Stimulated activated CD8-positive, alpha-beta memory T cell treated with anti-CD3 and anti-CD28 coated beads, Interleukin-7, amount 100 ng/mL, for 1 hour (primary cell): ENCODE data around the gene BPIFB3.
"Not testable (repeated sequence)": the region's sequence is repeated elsewhere in the genome, so short reads cannot be mapped to it uniquely, and the experiment has no call there.

ENCODE experiments used
- DNase-seq, 2 donors: peaks; one replicate each; pipeline ENCODE4 v3.0.0-alpha.2; 2020; ENCODE audit warnings: low read depth in 2 of 2

Gene BPIFB3

DNA sequence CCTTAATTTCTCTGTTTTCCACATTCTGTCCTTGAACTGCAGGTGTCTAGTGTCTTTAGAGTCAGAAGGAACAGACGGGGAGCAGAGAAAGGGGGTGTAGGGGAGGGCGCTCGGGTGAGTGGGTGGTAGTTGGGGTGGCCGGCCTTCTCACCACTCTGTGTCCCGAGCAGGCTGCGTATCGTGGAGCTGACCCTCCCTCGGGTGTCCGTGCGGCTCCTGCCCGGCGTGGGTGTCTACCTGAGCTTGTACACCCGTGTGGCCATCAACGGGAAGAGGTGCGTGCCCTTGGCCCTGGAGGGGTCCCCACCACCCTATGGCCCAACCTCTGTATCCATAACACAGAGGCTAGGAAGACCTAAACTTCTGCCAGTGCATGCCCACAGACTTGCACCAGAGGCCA, 31.0 kb downstream of the BPIFB3 start:
- DNase-seq = no peak

DNA sequence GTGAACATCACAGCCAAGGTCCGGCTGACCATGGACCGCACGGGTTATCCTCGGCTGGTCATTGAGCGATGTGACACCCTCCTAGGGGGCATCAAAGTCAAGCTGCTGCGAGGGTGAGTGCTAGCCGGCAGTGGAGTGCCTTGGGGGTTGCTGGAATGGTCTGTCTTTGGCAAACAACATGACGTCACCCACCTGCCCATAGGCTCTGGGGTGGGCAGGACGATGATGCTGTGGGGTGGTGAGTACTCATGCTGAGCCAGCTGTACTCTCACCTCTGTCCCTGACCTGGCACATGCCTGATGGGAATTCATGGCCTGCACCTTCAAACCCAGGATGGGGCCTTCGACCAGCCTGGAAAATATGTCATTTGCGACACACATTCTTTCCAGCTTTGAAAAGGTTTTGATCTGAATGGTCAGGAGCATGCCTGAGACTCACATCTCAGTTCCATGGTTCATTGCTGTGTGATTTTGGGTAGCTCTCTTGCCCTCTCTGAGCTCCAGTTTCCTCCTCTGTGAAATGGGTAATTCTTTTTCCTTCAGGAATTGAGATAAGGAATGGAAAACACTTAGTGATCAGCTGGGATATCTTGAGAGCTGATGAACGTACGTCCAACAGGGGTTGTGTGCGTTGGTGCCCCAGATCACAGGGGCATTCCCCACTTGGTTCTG, 32.5 kb downstream of the BPIFB3 start:
- no peak for DNase-seq

DNA sequence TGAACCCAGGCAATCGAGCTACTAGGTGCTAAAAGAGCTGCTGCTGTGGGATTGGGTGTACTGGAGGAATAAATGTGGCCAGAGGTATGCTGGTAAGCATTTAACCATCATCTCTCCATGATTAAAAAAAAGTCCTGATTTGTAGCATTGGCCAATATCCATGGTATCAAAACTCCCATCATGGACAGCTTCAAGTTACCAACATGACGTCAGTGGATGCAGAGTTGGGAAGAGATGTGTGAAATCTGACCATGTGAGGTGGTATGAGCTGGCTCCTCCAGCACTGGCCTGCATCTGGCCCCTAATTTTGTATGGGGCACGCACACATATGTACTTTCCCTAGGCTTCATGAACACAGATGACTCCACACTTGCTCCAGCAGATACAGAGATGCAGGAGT, 37.4 kb downstream of the BPIFB3 start:
- DNase-seq = no peak

DNA sequence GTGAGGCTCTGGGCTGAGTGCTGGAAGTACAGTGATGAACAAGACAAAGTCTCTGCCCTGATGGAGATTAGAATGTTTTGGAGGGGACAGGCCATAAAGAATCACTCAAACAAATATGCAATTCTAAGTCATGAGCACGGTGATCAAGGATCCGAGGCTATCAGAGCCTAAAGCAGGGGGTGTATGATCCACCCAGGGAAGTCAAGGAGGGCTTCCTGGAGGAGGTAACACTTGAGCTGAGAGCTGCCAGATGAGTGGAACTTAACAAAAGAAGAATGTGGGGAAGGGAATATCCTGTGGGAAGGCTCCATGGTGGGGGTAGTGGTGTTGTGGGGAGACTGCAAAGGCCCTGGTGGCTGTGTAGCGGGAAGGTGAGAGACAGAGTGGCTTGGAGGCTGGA, 38.0 kb downstream of the BPIFB3 start:
- no peak for DNase-seq

DNA sequence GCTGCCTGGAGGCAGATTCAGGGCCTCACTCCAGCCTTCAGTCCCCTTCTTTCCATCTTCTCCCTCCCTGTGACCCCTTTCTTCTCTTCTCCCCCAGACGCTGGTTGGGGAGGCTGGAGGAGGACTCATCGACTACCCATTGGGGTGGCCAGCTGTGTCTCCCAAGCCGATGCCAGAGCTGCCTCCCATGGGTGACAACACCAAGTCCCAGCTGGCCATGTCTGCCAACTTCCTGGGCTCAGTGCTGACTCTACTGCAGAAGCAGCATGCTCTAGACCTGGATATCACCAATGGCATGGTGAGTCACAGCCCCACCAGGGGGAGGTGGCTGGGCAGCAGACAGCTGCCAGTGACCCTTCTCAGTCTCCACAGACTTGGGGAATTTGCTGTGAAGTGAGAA, 38.7 kb downstream of the BPIFB3 start:
- DNase-seq = no peak

DNA sequence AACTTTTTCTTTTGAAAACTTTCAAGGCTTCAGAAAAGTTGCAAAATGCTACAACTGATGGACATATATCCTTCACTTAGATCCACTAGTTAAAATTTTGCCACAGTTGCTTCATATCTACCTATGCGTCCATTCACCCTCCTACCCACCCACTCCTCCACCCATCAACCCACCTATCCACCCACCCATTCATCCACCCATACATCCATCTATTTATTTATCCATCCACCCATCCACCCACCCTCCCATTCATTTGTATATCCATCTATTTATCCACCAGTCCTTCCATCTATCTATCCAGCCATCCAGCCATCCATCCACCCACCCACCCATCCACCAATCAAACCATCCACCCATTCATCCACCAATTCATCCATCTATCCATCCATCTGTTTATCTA, 39.4 kb downstream of the BPIFB3 start:
- DNase-seq = no peak

DNA sequence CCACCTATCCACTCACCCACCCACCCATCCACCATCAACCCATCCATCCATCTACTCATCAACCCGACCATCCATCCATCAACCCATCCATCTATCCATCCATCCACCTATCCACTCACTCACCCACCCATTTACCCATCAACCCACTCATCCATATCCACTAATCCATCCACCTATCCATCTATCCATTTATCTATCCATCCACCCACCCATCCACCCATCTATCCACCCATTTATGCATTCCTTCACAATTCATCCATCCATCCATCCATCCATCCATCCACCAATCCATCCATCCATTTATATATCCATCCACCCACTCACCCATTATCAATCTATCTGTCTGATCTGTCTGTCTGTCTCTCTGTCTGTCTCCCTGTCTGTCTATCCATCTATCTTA, 39.9 kb downstream of the BPIFB3 start:
- no peak for DNase-seq

DNA sequence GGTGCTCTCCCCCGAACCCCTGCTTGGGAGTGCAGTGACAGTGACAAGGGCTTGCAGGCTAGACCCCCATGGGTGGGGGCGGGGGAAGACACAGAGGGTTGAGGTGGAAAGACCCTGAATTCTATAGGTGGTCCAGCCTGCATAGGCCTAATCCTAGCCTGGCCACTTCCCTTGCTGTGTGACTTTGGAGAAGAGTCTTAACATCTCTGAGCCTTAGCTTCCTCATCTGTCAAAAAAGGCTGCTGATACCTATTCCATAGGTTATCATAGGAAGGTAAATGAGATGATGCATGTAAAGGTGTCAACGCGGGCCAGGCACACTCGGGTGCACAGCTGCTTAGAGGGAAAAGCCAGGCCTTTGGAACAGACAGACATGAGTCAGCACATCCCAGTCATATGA, 41.5 kb downstream of the BPIFB3 start:
- DNase-seq = no peak

DNA sequence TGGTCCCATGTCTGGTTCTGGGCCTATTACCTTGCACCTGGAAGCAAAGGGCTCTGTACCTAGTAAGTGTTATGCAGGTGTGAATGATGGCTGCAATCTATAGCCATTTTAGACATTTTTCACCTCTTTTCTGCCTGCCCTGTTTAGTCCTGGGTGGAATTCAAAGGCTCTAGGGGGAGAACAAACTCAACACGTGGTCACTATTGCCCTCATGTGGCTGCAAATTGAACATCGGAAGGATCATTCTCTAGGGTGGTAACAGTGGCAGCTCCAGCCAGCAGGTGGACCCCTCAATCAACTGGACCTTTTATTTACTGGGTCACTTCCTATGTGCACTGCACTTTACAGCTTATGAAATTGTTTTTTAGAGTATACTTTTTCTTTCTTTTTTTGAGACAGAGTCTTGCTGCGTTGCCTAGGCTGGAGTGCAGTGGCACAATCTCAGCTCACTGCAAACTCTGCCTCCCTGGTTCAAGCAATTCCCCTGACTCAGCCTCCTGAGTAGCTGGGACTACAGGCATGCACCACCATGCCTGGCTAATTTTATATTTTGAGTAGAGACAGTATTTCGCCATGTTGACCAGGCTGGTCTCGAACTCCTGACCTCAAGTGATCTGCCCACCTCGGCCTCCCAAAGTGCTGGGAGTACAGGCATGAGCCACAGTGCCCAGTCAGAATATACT, 42.3 kb downstream of the BPIFB3 start:
- not testable (repeated sequence) for DNase-seq

DNA sequence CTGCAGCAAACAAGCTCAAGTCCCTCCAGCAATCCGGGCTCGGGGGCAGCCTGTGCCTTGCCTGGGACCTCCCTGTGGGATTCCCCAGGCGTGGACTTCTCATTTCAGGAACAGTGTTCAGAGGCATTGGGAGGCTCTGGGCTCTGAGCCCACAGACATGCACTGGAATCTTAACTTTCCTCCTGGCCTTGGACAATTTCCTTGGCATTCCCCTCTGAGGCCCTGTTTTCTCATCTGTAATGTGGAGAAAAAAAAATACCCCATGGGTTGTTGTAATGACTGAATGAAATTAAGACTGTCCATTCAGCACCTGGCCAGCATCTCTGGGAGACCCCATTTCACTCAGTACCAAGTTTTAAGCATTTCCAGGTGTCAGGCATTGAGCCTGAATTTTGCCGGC, 43.3 kb downstream of the BPIFB3 start:
- DNase-seq = no peak

DNA sequence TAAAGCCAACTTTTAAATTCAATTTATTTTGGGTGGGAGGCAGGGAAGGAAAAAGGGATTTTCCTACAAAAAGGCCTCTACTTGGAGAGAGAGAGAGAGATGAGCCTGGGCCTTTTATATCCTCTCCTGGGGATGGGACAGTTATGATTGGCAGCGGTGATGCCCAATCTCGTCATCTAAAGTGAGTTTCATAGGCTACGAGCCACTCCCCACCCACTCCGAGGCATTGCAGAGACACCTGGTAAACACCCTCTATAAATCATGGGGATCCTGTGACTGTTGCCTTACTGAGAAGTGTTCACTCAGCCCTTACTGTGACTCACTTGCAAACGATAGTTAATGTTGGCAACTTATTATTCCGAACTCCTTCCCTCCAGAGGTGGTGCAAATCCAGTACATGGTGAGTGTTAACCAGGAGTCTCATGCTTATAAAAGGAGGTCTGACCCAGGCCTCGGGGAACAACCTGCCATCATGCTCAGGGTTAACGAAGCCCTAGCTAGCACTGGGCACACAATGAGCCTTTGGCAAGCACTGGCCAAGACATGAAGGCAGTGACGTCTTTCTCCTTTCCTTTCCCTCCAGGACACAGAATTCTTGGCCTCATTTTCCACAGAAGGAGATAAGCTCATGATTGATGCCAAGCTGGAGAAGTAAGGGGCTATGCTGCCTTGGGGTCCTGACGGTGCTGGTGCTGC, 46.3 kb downstream of the BPIFB3 start:
- no peak for DNase-seq

DNA sequence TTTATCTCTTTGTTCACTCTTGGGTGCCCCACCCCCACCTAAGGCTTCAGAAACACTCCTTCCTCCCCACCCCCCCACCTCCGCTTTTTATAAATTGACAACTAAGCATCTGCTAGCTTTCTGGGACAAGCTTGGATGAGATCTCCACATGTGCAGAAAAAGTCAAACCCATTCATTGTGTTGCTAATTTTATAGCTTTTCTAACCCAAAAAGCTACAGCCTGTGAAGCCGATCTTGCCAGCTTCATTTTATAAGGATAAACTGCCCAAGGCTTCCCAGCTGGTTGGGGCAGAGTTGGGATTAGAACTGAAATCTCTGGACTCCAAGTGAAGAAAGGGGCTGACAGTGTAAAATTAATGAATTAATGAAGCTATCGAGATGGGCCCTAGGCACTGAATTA, 49.9 kb downstream of the BPIFB3 start:
- no peak for DNase-seq

DNA sequence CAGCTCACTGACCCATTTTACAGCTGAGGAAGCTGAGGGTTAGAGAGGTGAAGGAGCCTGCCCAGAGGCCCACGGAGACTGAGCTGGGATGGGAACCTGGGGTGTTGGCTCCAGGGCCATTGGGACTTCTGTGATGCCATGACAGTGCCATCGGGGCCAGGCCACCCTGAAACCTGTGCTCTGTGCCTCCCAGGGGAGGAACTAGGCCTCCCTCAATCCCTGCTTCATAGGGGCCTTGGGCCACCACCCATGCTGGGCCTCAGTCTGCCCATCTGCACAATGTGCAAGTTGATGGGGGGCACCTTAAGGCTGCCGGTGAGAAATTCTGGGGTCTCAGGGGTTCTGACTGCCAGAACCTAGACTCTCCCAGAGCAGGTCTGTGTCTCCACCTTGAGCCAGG, 50.6 kb downstream of the BPIFB3 start:
- no peak for DNase-seq

DNA sequence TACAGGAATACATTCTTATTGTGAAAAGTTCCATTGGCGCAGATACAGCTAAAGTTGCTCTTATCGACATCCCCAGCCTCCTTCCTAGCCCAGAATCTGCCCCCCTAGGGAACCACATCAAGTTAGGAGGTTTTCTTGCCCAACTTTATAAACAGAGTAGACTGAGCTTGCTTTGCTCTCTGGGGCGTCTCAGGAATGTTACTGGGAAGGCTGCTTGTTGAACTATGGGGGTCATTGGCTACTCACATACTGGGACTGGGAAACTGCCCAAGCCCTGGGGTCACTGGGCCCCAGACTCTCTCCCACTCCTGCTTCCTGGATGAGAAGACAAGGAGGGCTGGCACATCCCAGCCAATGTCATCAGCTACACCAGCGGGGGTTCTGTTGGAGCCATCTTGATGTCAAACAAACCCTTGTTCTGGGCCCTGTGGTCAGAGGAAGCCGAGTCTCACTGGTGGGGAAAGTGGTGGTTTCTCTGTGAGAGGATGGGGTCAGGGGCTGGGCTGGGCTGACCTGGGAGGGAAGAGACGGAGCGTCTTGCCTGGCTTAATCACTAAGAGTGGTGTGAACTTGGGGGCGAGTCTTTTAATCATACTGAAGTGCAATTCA, 51.7 kb downstream of the BPIFB3 start:
- no peak for DNase-seq

DNA sequence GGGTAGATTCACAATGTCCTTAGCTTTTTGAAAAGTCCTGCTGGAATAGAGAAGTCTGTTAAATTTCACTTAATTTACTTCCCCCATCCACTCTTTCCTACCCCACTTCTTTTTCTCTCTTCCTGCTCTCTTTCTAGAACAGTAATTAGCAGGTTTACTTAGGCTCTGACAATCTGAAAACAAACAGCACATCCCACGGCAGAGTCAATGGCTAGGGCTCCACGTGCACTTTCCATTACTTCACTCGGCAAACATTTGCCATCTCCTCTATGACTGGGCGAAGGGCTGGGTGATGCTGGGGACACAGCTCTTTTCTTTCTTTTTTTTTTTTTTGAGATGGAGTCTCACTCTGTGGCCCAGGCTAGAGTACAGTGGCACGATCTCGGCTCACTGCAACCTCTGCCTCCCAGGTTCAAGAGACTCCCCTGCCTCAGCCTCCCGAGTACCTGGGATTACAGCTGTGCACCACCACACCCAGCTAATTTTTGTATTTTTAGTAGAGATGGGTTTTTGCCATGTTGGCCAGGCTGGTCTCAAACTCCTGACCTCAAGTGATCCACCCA, 52.4 kb downstream of the BPIFB3 start:
- not testable (repeated sequence) for DNase-seq

DNA sequence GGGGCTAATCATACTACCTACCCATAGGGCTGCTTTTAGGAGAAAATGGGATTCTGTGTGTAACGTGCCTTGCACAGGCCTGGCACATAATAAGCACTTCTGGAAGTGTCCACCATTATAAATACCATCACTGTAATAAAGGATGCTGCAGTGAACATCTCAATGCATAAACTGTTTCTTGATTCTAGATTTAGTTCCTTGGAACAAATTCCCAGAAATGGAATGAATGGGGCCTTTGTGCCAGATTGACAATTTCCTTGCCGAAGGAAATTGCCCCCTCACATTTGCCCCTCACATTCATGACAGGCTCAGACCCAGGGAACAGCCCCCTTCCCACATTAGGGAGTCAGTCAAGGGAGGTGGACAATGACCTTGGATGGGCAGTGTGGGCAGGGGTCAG, 55.0 kb downstream of the BPIFB3 start:
- DNase-seq = no peak

DNA sequence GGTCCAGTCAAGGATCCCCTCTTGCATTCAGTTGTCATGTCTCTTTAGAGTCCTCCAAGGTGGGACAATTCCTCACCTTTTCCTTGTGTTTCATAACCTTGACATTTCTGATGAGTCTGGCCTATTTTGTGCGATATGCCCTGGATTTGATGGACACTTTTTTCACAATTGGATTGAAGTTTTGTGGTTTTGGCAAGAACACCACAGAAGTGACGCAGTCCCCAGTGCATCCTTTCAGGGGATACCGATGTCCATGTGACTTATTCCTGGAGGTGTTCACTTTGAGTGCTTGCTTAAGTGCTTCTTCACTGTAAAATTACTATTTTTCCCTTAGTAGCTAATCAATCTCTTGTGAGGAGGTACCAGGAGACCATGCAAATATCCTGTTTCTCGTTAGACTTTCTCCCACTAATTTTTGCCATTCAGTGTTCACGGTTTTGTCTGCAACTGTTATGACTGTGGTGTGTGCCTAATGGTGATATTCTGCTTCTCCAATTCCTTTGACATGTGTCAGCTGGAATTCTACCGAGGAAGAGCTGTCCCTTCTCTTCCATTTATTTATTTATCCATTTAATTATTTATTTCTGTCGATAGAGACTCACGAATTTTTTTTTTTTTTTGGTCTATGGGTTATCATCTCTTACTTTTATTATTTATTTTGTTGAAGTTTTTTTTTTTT, 56.6 kb downstream of the BPIFB3 start:
- no peak for DNase-seq

DNA sequence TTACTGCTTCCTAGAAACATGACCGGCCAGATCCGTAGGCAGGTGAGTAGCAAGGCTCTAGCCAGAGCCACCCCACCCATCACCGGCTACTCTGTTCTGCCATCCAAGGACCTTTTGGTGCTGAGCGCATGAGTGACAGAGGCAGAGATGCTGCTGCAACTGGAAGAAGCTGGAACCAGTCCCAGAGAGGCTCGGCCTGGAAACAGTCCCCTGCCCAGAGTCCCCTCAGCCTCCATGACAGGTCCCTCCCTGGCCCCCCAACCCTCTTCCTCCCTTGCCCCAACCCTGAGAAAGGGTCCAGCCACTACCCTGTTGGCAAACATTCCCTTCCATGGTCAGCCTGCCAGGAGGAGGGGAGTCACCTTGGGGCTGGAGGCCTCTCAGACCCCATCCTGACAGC, 57.6 kb downstream of the BPIFB3 start:
- DNase-seq = no peak

DNA sequence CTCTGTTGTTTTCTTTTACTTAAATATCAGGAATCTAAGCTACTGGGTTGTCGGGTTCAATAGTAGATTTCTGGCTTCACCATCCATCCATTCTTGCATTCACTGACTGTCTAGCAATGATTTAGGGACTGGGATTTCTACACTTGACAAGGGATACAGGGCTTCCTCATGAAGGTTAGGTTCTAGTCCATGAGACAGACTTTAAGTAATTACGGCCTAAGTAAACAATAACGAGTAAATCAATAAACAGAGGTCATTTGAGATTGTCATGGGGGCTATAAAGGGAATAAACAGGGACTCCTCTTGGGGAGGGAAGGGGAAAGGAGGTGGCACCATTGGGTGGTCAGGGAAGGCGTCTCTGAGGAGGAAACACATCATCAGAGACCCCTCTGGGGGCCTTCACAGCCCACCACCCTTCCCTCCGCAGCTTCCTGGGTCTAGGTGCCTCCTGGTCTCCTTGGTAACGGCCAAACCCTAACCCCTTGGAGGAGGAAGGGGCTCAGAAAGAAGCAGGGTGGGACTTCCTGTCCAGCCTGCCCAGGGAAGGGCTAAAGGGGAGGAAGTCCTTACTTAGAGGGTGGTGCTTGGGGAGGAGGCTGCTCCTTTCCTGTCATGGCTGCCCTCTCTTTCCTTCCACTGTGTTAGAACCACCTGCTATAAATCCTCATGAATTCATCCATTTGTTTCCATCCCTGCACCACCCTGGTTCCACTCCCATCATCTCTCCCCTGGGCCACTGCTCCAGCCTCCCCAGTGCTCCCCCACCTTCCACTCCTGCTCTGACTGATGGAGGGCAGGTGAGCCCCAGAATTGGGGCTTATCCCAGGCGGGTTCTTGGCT, 59.1 kb downstream of the BPIFB3 start:
- DNase-seq = no peak

DNA sequence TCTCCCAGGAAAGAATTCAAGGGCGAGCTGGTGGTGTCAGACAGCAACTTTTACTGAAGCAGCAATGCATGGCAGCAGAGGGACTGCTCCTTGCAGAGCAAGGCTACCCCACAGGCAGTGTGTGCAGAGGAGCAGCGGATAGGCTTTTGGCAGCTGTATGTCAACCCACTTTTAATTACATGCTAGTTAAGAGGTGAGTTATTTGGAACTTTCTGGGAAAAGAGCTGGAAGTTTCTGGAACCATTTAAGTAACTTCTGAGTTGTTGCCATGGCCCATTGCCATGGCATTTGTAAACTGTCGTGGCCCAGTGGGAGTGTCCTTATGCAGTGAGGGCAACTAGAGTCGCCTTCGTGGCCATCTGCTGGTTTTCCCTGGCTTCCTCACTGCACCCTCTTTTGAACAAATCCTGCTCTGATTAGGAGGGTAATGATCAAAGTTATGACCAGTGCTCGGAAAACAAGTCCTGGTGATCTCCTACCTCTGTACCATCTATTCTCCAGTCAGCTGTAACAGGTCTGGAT, 59.7 kb downstream of the BPIFB3 start:
- DNase-seq = no peak

DNA sequence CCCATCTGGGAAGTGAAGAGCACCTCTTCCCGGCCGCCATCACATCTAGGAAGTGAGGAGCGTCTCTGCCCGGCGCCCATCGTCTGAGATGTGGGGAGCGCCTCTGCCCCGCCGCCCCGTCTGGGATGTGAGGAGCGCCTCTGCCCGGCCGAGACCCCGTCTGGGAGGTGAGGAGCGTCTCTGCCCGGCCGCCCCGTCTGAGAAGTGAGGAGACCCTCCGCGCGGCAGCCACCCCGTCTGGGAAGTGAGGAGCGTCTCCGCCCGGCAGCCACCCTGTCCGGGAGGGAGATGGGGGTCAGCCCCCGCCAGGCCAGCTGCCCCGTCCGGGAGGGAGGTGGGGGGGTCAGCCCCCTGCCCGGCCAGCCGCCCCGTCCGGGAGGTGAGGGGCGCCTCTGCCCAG, 61.8 kb downstream of the BPIFB3 start:
- DNase-seq = not testable (repeated sequence)
